Naive thymus-derived CD8-positive, alpha-beta T cell (primary cell): ENCODE results near the gene AQP12B. TPM values are rescaled to one million over a fixed set of nuclear protein-coding genes. Genes with fewer than 3 reads are reported as not detected.
"Not testable (repeated sequence)": the region's sequence is repeated elsewhere in the genome, so short reads cannot be mapped to it uniquely, and the experiment has no call there.

Experiments used
- ATAC-seq, 2 donors: fragments of 150-1000 bp; cut with Tn5 transposase in 1 of 2; sonication (Bioruptor Pico), chemical (Tn5 transposase) in 1 of 2; 1 replicate in 1 of 2; 2 replicates in 1 of 2; pipeline ENCODE4 v1.10.0; 2021; ENCODE audit warnings: mild to moderate bottlenecking in 2 of 2, moderate library complexity in 2 of 2
- POLR2A ChIA-PET: fragments of 350-600 bp; sonication (Branson Sonifier 250); formaldehyde crosslinking; loops from one replicate; lab custom pipeline; 2021; ENCODE audit warnings: antibody characterized with exemption; lab: Charles Lee
- DNase-seq, 10 donors: peaks; one replicate each; pipeline versions ENCODE4 v3.0.0 to v3.0.0-alpha.2; 2020 to 2022
- H3K27ac Mint-ChIP-seq, 10 donors: one replicate each; pipeline ENCODE4 v1.8.0; 2020 to 2022; ENCODE audit warnings: mild to moderate bottlenecking in 10 of 10, mixed read lengths in 10 of 10, moderate library complexity in 4 of 10, inconsistent platforms in 1 of 10
- H3K27me3 Mint-ChIP-seq, 5 donors: one replicate each; pipeline ENCODE4 v1.8.0; 2021 to 2022; ENCODE audit warnings: mixed read lengths in 5 of 5
- H3K36me3 Mint-ChIP-seq, 3 donors: one replicate each; pipeline ENCODE4 v1.8.0; 2020 to 2022; ENCODE audit warnings: mixed read lengths in 3 of 3, mild to moderate bottlenecking in 2 of 3, inconsistent platforms in 1 of 3
- H3K4me1 Mint-ChIP-seq, 4 donors: one replicate each; pipeline ENCODE4 v1.8.0; 2021 to 2022; ENCODE audit warnings: mixed read lengths in 4 of 4
- H3K4me3 Mint-ChIP-seq, 10 donors: one replicate each; pipeline ENCODE4 v1.8.0; 2020 to 2022; ENCODE audit warnings: mild to moderate bottlenecking in 10 of 10, mixed read lengths in 10 of 10, moderate library complexity in 6 of 10, inconsistent platforms in 1 of 10
- H3K9me3 Mint-ChIP-seq, 9 donors: one replicate each; pipeline ENCODE4 v1.8.0; 2020 to 2022; ENCODE audit warnings: mixed read lengths in 9 of 9, mild to moderate bottlenecking in 3 of 9, inconsistent platforms in 1 of 9, moderate library complexity in 1 of 9
- polyA plus RNA-seq, 3 donors: library from polyadenylated mRNA; unstranded; fragments of 300-500 nt; fragmentation: Illumina TruSeq; gene quantifications; one replicate each; pipeline ENCODE4 v1.2.3, GENCODE V29; 2021
- total RNA-seq, 8 experiments: library from RNA in 2 of 8; stranded (reverse) in 2 of 8; gene quantifications; one replicate each; pipeline ENCODE4 v1.2.3 and lab custom pipeline; 2021 to 2026

Gene AQP12B
- total and polyA plus RNA-seq, 5 experiments from 2014 or later, result not detected

GRCh38 chr2:240680185-240680584 lies 2.5 kb downstream of the AQP12B start:
- DNase-seq, H3K4me1 Mint-ChIP-seq, H3K9me3 Mint-ChIP-seq, ATAC-seq, POLR2A ChIA-PET, H3K4me3 Mint-ChIP-seq, H3K36me3 Mint-ChIP-seq, H3K27ac Mint-ChIP-seq, H3K27me3 Mint-ChIP-seq: not testable (repeated sequence)

- H3K4me3 Mint-ChIP-seq, H3K36me3 Mint-ChIP-seq, H3K27me3 Mint-ChIP-seq, DNase-seq, H3K9me3 Mint-ChIP-seq, H3K4me1 Mint-ChIP-seq, ATAC-seq, POLR2A ChIA-PET, H3K27ac Mint-ChIP-seq: not testable (repeated sequence)
These were observed 3.8 kb downstream of the AQP12B start for GRCh38 chr2:240678909-240679308.

- DNase-seq, H3K4me3 Mint-ChIP-seq, ATAC-seq, H3K36me3 Mint-ChIP-seq, H3K9me3 Mint-ChIP-seq, H3K4me1 Mint-ChIP-seq, H3K27ac Mint-ChIP-seq, POLR2A ChIA-PET: not testable (repeated sequence)
- H3K27me3 Mint-ChIP-seq, result peaks cover 0 to 13% (median 4%) of the 10 kb centered on the region in 5 donors
These were observed 4.6 kb downstream of the AQP12B start for GRCh38 chr2:240678043-240678442.

- POLR2A ChIA-PET, ATAC-seq, H3K4me1 Mint-ChIP-seq, H3K4me3 Mint-ChIP-seq, DNase-seq, H3K27ac Mint-ChIP-seq, H3K9me3 Mint-ChIP-seq, H3K36me3 Mint-ChIP-seq: not testable (repeated sequence)
- peaks cover 4 to 19% (median 10%) of the 10 kb centered on the region in 5 donors for H3K27me3 Mint-ChIP-seq
These were observed 7.3 kb downstream of the AQP12B start for GRCh38 chr2:240675345-240675744.

GRCh38 chr2:240674461-240675184 lies 8.1 kb downstream of the AQP12B start:
- H3K4me1 Mint-ChIP-seq, POLR2A ChIA-PET, H3K9me3 Mint-ChIP-seq, ATAC-seq, H3K36me3 Mint-ChIP-seq, H3K4me3 Mint-ChIP-seq: not testable (repeated sequence)
- H3K27me3 Mint-ChIP-seq, result peaks cover 4 to 19% (median 10%) of the 10 kb centered on the region in 5 donors
- H3K27ac Mint-ChIP-seq, result peak overlapping the region in 1 of 10 donors; percentile 48
- peak in 1 of 10 donors; percentile 47 for DNase-seq

GRCh38 chr2:240672701-240673190 lies 9.9 kb downstream of the AQP12B start:
- DNase-seq, result peak in 1 of 10 donors; percentile 28
- Mint-ChIP-seq H3K36me3 (no peaks in the 10 kb centered on the region), H3K27ac (no peak overlapping the region), H3K4me1 (peaks cover 0 to 3% (median 0%) of the 10 kb centered on the region in 4 donors), H3K9me3 (no peaks in the 10 kb centered on the region), H3K27me3 (peaks cover 4 to 23% (median 13%) of the 10 kb centered on the region in 5 donors), H3K4me3 (no peak overlapping the region)
- no peak for ATAC-seq
- POLR2A ChIA-PET, result no interaction called here

- DNase-seq, result peak in 1 of 10 donors; percentile 55
- POLR2A ChIA-PET, result no interaction called here
- H3K4me3 Mint-ChIP-seq, result no peak overlapping the region
- no peaks in the 10 kb centered on the region for H3K36me3 Mint-ChIP-seq
- H3K27me3 Mint-ChIP-seq, result peaks cover 4 to 24% (median 18%) of the 10 kb centered on the region in 5 donors
- peaks cover 0 to under 1% (median 0%) of the 10 kb centered on the region in 9 donors for H3K9me3 Mint-ChIP-seq
- no peak for ATAC-seq
- peaks cover 0 to 3% (median 0%) of the 10 kb centered on the region in 4 donors for H3K4me1 Mint-ChIP-seq
- H3K27ac Mint-ChIP-seq, result no peak overlapping the region
These were observed 10.5 kb downstream of the AQP12B start for GRCh38 chr2:240672076-240672700.

GRCh38 chr2:240670950-240671349 lies 11.7 kb downstream of the AQP12B start:
- POLR2A ChIA-PET, result no interaction called here
- Mint-ChIP-seq H3K4me1 (peaks cover 0 to 3% (median 0%) of the 10 kb centered on the region in 4 donors), H3K4me3 (no peak overlapping the region), H3K27ac (no peak overlapping the region), H3K27me3 (peaks cover 4 to 36% (median 23%) of the 10 kb centered on the region in 5 donors), H3K9me3 (peaks cover 0 to 5% (median 3%) of the 10 kb centered on the region in 9 donors), H3K36me3 (peaks cover 0 to 5% (median 0%) of the 10 kb centered on the region in 3 donors)
- DNase-seq (no peak), ATAC-seq (no peak)

- Mint-ChIP-seq H3K4me3 (no peak overlapping the region), H3K9me3 (peaks cover 0 to 9% (median 4%) of the 10 kb centered on the region in 9 donors), H3K27me3 (peaks cover 4 to 40% (median 23%) of the 10 kb centered on the region in 5 donors), H3K36me3 (peaks cover 0 to 8% (median under 1%) of the 10 kb centered on the region in 3 donors), H3K4me1 (peaks cover 0 to 3% (median 0%) of the 10 kb centered on the region in 4 donors), H3K27ac (no peak overlapping the region)
- no peak for ATAC-seq
- DNase-seq, result no peak
- POLR2A ChIA-PET, result no interaction called here
These were observed 12.3 kb downstream of the AQP12B start for GRCh38 chr2:240670402-240670801.

GRCh38 chr2:240664622-240665021 lies 18.1 kb downstream of the AQP12B start:
- Mint-ChIP-seq H3K9me3 (peaks cover 3 to 29% (median 12%) of the 10 kb centered on the region in 9 donors), H3K27me3 (peaks cover 0 to 39% (median 10%) of the 10 kb centered on the region in 5 donors), H3K4me1 (no peaks in the 10 kb centered on the region), H3K4me3 (no peak overlapping the region), H3K27ac (no peak overlapping the region), H3K36me3 (peaks cover 0 to 22% (median 2%) of the 10 kb centered on the region in 3 donors)
- POLR2A ChIA-PET, result no interaction called here
- no peak for ATAC-seq
- DNase-seq, result peak in 1 of 10 donors; percentile 2

GRCh38 chr2:240663546-240664190 lies 19.0 kb downstream of the AQP12B start:
- Mint-ChIP-seq H3K27me3 (peaks cover 0 to 43% (median 10%) of the 10 kb centered on the region in 5 donors), H3K9me3 (peaks cover 3 to 29% (median 12%) of the 10 kb centered on the region in 9 donors), H3K4me1 (peaks cover 0 to 1% (median 0%) of the 10 kb centered on the region in 4 donors), H3K4me3 (no peak overlapping the region), H3K36me3 (peaks cover 0 to 22% (median 2%) of the 10 kb centered on the region in 3 donors), H3K27ac (no peak overlapping the region)
- POLR2A ChIA-PET, result no interaction called here
- no peak for DNase-seq
- no peak for ATAC-seq

- H3K36me3 Mint-ChIP-seq, result peaks cover 0 to 22% (median 2%) of the 10 kb centered on the region in 3 donors
- H3K4me1 Mint-ChIP-seq, result peaks cover 0 to 1% (median 0%) of the 10 kb centered on the region in 4 donors
- POLR2A ChIA-PET, result no interaction called here
- peaks cover 3 to 29% (median 12%) of the 10 kb centered on the region in 9 donors for H3K9me3 Mint-ChIP-seq
- no peak overlapping the region for H3K4me3 Mint-ChIP-seq
- H3K27ac Mint-ChIP-seq, result no peak overlapping the region
- DNase-seq (peak in 1 of 10 donors; percentile 8), ATAC-seq (no peak)
- H3K27me3 Mint-ChIP-seq, result peaks cover 0 to 37% (median 9%) of the 10 kb centered on the region in 5 donors
These were observed 20.0 kb downstream of the AQP12B start for GRCh38 chr2:240662681-240663080.
